Mesothelial cell of epicardium (in vitro differentiated cells): ENCODE results near the gene SPIN4. TPM values are rescaled to one million over a fixed set of nuclear protein-coding genes. Genes with fewer than 3 reads are reported as not detected.

Experiments used
- DNase-seq, 2 experiments: peaks; one replicate each; pipeline ENCODE4 v3.0.0; 2021; ENCODE audit warnings: low spot score in 2 of 2; ENCODE audit not compliant: unreplicated experiment in 2 of 2
- H3K27ac Mint-ChIP-seq: 2 replicates; pipeline ENCODE4 v1.8.0; 2021; ENCODE audit warnings: mixed read lengths
- H3K27me3 Mint-ChIP-seq: 2 replicates; pipeline ENCODE4 v1.8.0; 2021; ENCODE audit warnings: low read depth, mixed read lengths
- H3K36me3 Mint-ChIP-seq: 2 replicates; pipeline ENCODE4 v1.8.0; 2021; ENCODE audit warnings: mixed read lengths
- H3K4me1 Mint-ChIP-seq: 2 replicates; pipeline ENCODE4 v1.8.0; 2021; ENCODE audit warnings: mixed read lengths
- H3K4me3 Mint-ChIP-seq: 2 replicates; pipeline ENCODE4 v1.8.0; 2021; ENCODE audit warnings: mild to moderate bottlenecking, moderate library complexity, mixed read lengths
- H3K9me3 Mint-ChIP-seq: 2 replicates; pipeline ENCODE4 v1.8.0; 2021; ENCODE audit warnings: mixed read lengths
- total RNA-seq: library from RNA; stranded (reverse); gene quantifications from 3 replicates; pipeline ENCODE4 v1.2.1, GENCODE V29; 2021
- TF ChIP-seq, protein P1 (sequence below): fragments of 200-600 bp; sonication (generic); IDR thresholded peaks from one replicate; pipeline ENCODE4 v1.5.0; 2021; ENCODE audit warnings: antibody characterized with exemption; ENCODE audit not compliant: unreplicated experiment

The SPIN4 gene
- total RNA-seq, 1 donor from 2014 or later, result 9.9 TPM

DNA sequence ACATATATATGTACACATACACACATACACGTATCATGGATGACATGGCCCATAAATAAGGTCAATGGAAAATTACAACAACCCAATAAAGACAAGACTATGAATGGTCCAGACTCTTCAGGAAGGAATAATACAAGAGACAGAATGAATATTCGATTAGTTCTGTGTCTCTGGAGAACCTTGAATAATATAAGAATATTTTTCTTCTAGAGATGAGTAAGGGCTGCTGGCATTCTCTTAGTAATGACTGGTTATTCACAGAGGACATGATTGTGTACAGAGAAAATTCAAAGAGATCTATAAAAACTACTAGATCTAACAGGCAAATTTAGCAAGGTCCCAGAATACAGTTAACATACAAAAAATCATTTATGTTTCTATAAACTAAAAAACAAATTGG lies 23.3 kb downstream of the SPIN4 start:
- Mint-ChIP-seq H3K4me3 (no peak overlapping the region), H3K4me1 (no peaks in the 10 kb centered on the region), H3K9me3 (peaks cover 31% of the 10 kb centered on the region), H3K27ac (no peak overlapping the region), H3K27me3 (no peaks in the 10 kb centered on the region), H3K36me3 (no peaks in the 10 kb centered on the region)
- DNase-seq, result no peak
- TF ChIP-seq, protein P1, sequence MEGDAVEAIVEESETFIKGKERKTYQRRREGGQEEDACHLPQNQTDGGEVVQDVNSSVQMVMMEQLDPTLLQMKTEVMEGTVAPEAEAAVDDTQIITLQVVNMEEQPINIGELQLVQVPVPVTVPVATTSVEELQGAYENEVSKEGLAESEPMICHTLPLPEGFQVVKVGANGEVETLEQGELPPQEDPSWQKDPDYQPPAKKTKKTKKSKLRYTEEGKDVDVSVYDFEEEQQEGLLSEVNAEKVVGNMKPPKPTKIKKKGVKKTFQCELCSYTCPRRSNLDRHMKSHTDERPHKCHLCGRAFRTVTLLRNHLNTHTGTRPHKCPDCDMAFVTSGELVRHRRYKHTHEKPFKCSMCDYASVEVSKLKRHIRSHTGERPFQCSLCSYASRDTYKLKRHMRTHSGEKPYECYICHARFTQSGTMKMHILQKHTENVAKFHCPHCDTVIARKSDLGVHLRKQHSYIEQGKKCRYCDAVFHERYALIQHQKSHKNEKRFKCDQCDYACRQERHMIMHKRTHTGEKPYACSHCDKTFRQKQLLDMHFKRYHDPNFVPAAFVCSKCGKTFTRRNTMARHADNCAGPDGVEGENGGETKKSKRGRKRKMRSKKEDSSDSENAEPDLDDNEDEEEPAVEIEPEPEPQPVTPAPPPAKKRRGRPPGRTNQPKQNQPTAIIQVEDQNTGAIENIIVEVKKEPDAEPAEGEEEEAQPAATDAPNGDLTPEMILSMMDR, result no peak

DNA sequence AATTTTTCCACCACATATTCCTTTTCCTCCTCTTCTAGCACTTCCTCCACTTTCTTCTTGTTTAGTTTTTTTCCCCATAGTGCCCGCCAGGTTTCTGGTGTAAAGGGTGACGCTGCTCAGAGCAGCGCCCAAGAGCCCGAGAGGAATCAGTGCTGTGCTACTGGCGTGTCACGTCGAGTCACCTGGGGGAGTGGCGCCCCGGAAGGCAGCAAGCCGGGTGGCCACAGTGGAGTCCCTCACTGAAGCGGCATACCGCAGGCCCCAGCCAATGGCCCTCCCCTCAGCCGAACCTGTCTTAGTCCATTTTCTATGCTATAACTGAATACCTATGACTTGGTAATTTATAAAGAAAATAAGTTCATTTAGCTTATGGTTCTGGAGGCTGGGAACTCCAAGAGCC lies 51.5 kb downstream of the SPIN4 start:
- TF ChIP-seq, protein P1, result no peak
- H3K4me3 Mint-ChIP-seq, result no peak overlapping the region
- no peaks in the 10 kb centered on the region for H3K36me3 Mint-ChIP-seq
- peaks cover 57% of the 10 kb centered on the region for H3K9me3 Mint-ChIP-seq
- DNase-seq, result no peak
- H3K4me1 Mint-ChIP-seq, result no peaks in the 10 kb centered on the region
- H3K27me3 Mint-ChIP-seq, result no peaks in the 10 kb centered on the region
- no peak overlapping the region for H3K27ac Mint-ChIP-seq
